A549 treated with Mapracorat at 1 μM for 4 hours (cell line): ENCODE data around the gene TAS2R9. TPM values are rescaled to one million over a fixed set of nuclear protein-coding genes. Genes with fewer than 3 reads are reported as not detected.

Experiments used
- total RNA-seq: library from RNA; stranded (reverse); fragments of 200-300 nt; extraction: Qiagen RNA extraction; gene quantifications from 5 replicates; pipeline ENCODE4 v1.2.3, GENCODE V29; 2022

TAS2R9 gene
- not detected in 5 replicates for total RNA-seq

GRCh38 chr12:10810068-10810467, at the start of gene TAS2R9:
TAS2R9 (minus strand) TSS chr12:10810168; CDS start chr12:10810075, 93 bp downstream.

GRCh38 chr12:10849425-10849878, 39.5 kb upstream of the TAS2R9 start, which contains the start of gene PRR4:
PRR4 (minus strand) TSS chr12:10849475; CDS start chr12:10849437, 38 bp downstream.

GRCh38 chr12:10826258-10826657, 16.3 kb upstream of the TAS2R9 start, which contains the start of gene TAS2R10:
TAS2R10 (minus strand) TSS chr12:10826358; CDS start chr12:10826269, 89 bp downstream.

GRCh38 chr12:10807186-10807585, 2.8 kb downstream of the TAS2R9 start, which contains the start of gene TAS2R8:
TAS2R8 (minus strand) TSS chr12:10807286; CDS start chr12:10806980, 306 bp downstream.

GRCh38 chr12:10802587-10802986, 7.4 kb downstream of the TAS2R9 start, which contains the start of gene TAS2R7:
TAS2R7 (minus strand) TSS chr12:10802627; CDS start chr12:10802570, 57 bp downstream.

Other genes starting within 250 kb of the TAS2R9 start
- 42.7 to 63.5 TPM (median 50.5 TPM) in 5 replicates for gene MAGOHB, start 196.6 kb downstream of the TAS2R9 start, total RNA-seq
- 0.07 to 0.30 TPM (median 0.17 TPM) in 5 replicates for gene STYK1, start 136.1 kb downstream of the TAS2R9 start, total RNA-seq
- 242 to 267 TPM (median 259 TPM) in 5 replicates for gene YBX3, start 86.8 kb downstream of the TAS2R9 start, total RNA-seq
- gene TAS2R7, start 7.5 kb downstream of the TAS2R9 start, total RNA-seq, result not detected in 5 replicates
- not detected in 5 replicates for gene TAS2R8, start 2.9 kb downstream of the TAS2R9 start, total RNA-seq
- gene TAS2R10, start 16.2 kb upstream of the TAS2R9 start, total RNA-seq, result 0.22 TPM in 1 of 5 replicates, not detected in the others
- gene PRR4, start 39.3 kb upstream of the TAS2R9 start, total RNA-seq, result 0.76 to 3.1 TPM (median 2.0 TPM) in 5 replicates
- 1.8 to 3.9 TPM (median 2.8 TPM) in 5 replicates for gene PRH1, start 74.1 kb upstream of the TAS2R9 start, total RNA-seq
- not detected in 5 replicates for gene TAS2R13, start 99.4 kb upstream of the TAS2R9 start, total RNA-seq
- gene PRH2, start 119.1 kb upstream of the TAS2R9 start, total RNA-seq, result 0.30 to 0.39 TPM (median 0.38 TPM) in 3 of 5 replicates, not detected in the others
- gene TAS2R14, start 129.1 kb upstream of the TAS2R9 start, total RNA-seq, result 0.31 to 0.70 TPM (median 0.40 TPM) in 5 replicates
- gene TAS2R50, start 176.7 kb upstream of the TAS2R9 start, total RNA-seq, result not detected in 5 replicates
- gene TAS2R20, start 188.1 kb upstream of the TAS2R9 start, total RNA-seq, result 0.10 to 0.19 TPM in 2 of 5 replicates, not detected in the others
- gene TAS2R19, start 212.5 kb upstream of the TAS2R9 start, total RNA-seq, result 0.19 TPM in 1 of 5 replicates, not detected in the others
- 0.17 to 0.27 TPM in 2 of 5 replicates, not detected in the others for gene TAS2R31, start 221.2 kb upstream of the TAS2R9 start, total RNA-seq